Sciatic nerve (tissue), 1 donor: ENCODE data around the gene COPG2. TPM values are rescaled to one million over a fixed set of nuclear protein-coding genes. Genes with fewer than 3 reads are reported as not detected.
A peak's percentile ranks its signal among the peaks of the same experiment; 100 is the strongest.

Source experiments
- microRNA-seq: library from miRNA; unstranded; fragments of <30 nt; microRNA quantifications from one replicate; pipeline ENCODE4 v1.2.0, GENCODE V29; 2020
- total RNA-seq: library from RNA; stranded (reverse); fragmentation: NEBNext Ultra II Directional; extraction: Animal tissue kit (Norgen Biotek cat#: 25700); gene quantifications from one replicate; pipeline ENCODE4 v1.2.1, GENCODE V29; 2021
- donor health status: DM: no; HTN: no; CAD: no.

The COPG2 gene
- total RNA-seq, 1 donor from 2014 or later = 21.8 TPM

Small RNAs within 50 kb of the gene (microRNA-seq; reads per million reads assigned to microRNA genes)
- gene MIR335 = 20,762 reads per million, percentile 96 among the genes with 10 or more reads in this experiment

Other genes with a start within 250 kb of the COPG2 start
- gene CEP41, start 227.7 kb downstream of the COPG2 start, total RNA-seq = 11.0 TPM
- 72.0 TPM for gene MEST, start 176.7 kb downstream of the COPG2 start, total RNA-seq
- not detected for gene TSGA13, start 17.8 kb upstream of the COPG2 start, total RNA-seq
- gene KLF14, start 65.5 kb upstream of the COPG2 start, total RNA-seq = 1.1 TPM